ENCODE results near the gene GORASP1.
A peak's percentile ranks its signal among the peaks of the same experiment; 100 is the strongest.

GRCh38 chr3:39146611-39147591 lies 39.5 kb upstream of the GORASP1 start:
- TF ChIP-seq, protein P1, sequence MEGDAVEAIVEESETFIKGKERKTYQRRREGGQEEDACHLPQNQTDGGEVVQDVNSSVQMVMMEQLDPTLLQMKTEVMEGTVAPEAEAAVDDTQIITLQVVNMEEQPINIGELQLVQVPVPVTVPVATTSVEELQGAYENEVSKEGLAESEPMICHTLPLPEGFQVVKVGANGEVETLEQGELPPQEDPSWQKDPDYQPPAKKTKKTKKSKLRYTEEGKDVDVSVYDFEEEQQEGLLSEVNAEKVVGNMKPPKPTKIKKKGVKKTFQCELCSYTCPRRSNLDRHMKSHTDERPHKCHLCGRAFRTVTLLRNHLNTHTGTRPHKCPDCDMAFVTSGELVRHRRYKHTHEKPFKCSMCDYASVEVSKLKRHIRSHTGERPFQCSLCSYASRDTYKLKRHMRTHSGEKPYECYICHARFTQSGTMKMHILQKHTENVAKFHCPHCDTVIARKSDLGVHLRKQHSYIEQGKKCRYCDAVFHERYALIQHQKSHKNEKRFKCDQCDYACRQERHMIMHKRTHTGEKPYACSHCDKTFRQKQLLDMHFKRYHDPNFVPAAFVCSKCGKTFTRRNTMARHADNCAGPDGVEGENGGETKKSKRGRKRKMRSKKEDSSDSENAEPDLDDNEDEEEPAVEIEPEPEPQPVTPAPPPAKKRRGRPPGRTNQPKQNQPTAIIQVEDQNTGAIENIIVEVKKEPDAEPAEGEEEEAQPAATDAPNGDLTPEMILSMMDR (IDR thresholded peaks at IDR 0.05): peak in 1 of 5 experiments; percentile 8
- TF ChIP-seq POLR2A (IDR thresholded peaks at IDR 0.05): no peak

All from tibial nerve (tissue), 3 donors.